Measurements from ENCODE around the gene IGHMBP2. TPM values are rescaled to one million over a fixed set of nuclear protein-coding genes. Genes with fewer than 3 reads are reported as not detected.

The IGHMBP2 gene
- total RNA-seq, 1 experiment from 2014 or later, result 24.0 TPM

- H3K14ac ChIP-seq (ENCODE audit: insufficient read depth, low read length), result no peak overlapping the region
- peaks cover 24% of the 10 kb centered on the region for H3K79me2 ChIP-seq (ENCODE audit: insufficient read depth, low read length)
- no peak overlapping the region for H4K5ac ChIP-seq (ENCODE audit: insufficient read length, low read depth, low read length)
- Mint-ChIP-seq H3K4me1 (peaks cover 25 to 28% of the 10 kb centered on the region in 2 experiments), H3K27ac (no peak overlapping the region; a peak in 1 of 7 replicates), H3K27me3 (ENCODE audit: low read depth) (no peaks in the 10 kb centered on the region), H3K4me3 (peak overlapping the region; percentile 99), H3K36me3 (ENCODE audit: insufficient read depth in 1 of 3, low read depth in 3 of 3) (peaks cover 10 to 39% (median 30%) of the 10 kb centered on the region in 3 experiments; a peak in 6 of 7 replicates), H3K9me3 (no peaks in the 10 kb centered on the region)
- no peak overlapping the region for H2BK5ac ChIP-seq (ENCODE audit: insufficient read length, low read length)
- no peaks in the 10 kb centered on the region for H3K9me3 ChIP-seq (ENCODE audit: control insufficient read depth, low read depth, low read length)
- H3K23me2 ChIP-seq (ENCODE audit: insufficient read length, low read depth, low read length, poor library complexity, severe bottlenecking), result peaks cover 11% of the 10 kb centered on the region
- H2BK120ac ChIP-seq (ENCODE audit: low read depth, low read length, poor library complexity, severe bottlenecking), result no peak overlapping the region
- no peaks in the 10 kb centered on the region for H3K4me1 ChIP-seq (ENCODE audit: insufficient read depth, low read length)
- H3K79me1 ChIP-seq (ENCODE audit: insufficient read depth, low read depth, low read length, poor library complexity, severe bottlenecking), result peaks cover 12% of the 10 kb centered on the region
- WGBS (ENCODE audit: extremely low coverage, insufficient read length, low lambda C conversion rate), result no CpG with 5 or more reads among the region's 23 CpGs
- H3K4me2 ChIP-seq (ENCODE audit: insufficient read depth, insufficient read length, low read length), result no peak overlapping the region
- H3K9ac ChIP-seq (ENCODE audit: extremely low read depth, insufficient read length, low read length), result no peak overlapping the region
- no peak overlapping the region for H3K4ac ChIP-seq (ENCODE audit: low read depth, low read length)
- no peaks in the 10 kb centered on the region for H3K27me3 ChIP-seq (ENCODE audit: insufficient read depth, low read length)
- no peak overlapping the region for H2BK15ac ChIP-seq (ENCODE audit: low read depth, low read length)
- H3T11ph ChIP-seq (ENCODE audit: low read length), result no peak overlapping the region
- H2AFZ ChIP-seq (ENCODE audit: low read length), result no peak overlapping the region
- H2BK12ac ChIP-seq (ENCODE audit: insufficient read length, low read depth, low read length), result no peak overlapping the region
- H3K18ac ChIP-seq (ENCODE audit: insufficient read length, low read depth, low read length), result no peak overlapping the region
- no peak overlapping the region for H4K91ac ChIP-seq (ENCODE audit: insufficient read length, low read depth, low read length)
- TF ChIP-seq CTCF (conservative IDR thresholded peaks at IDR 0.05), result no peak
- no peaks in the 10 kb centered on the region for H4K20me1 ChIP-seq (ENCODE audit: control insufficient read depth, insufficient read depth, insufficient read length)
- H2BK20ac ChIP-seq (ENCODE audit: low read depth, low read length, poor library complexity, severe bottlenecking), result no peak overlapping the region
- H3K27ac ChIP-seq (ENCODE audit: insufficient read length, low read depth, low read length), result no peak overlapping the region
- H4K8ac ChIP-seq (replicated peaks; ENCODE audit: insufficient read length, low read depth, low read length), result no peak overlapping the region
- H2AK5ac ChIP-seq (ENCODE audit: insufficient read length, low read length), result no peak overlapping the region
- no peak overlapping the region for H3K23ac ChIP-seq (ENCODE audit: insufficient read length, low read depth, low read length)
- no peak overlapping the region for H3K56ac ChIP-seq (ENCODE audit: insufficient read length, low read depth, low read length)
- no peak for DNase-seq
Observed at GRCh38 chr11:68905421-68906360, 2.0 kb downstream of the IGHMBP2 start.
